NCI-H82 (cell line): Measurements from ENCODE around the gene UAP1.

ENCODE experiments used
- DNase-seq: peaks from one replicate; lab custom pipeline; 2025; lab: John Stamatoyannopoulos, UW

Gene UAP1

GRCh38 chr1:162561616-162562469 lies at the start of gene UAP1:
TSS of gene UAP1 (plus strand) at chr1:162561722. CDS start at chr1:162566069, 4,347 bp downstream.
- DNase-seq = peak; percentile 67

GRCh38 chr1:162527314-162527713 lies 34.2 kb upstream of the UAP1 start:
- DNase-seq = no peak

- no peak for DNase-seq
These were observed 31.1 kb upstream of the UAP1 start for GRCh38 chr1:162530307-162530987.

GRCh38 chr1:162530988-162531319 lies 30.6 kb upstream of the UAP1 start:
- DNase-seq = no peak

- no peak for DNase-seq
These were observed 26.0 kb upstream of the UAP1 start for GRCh38 chr1:162535501-162535900.

DNA sequence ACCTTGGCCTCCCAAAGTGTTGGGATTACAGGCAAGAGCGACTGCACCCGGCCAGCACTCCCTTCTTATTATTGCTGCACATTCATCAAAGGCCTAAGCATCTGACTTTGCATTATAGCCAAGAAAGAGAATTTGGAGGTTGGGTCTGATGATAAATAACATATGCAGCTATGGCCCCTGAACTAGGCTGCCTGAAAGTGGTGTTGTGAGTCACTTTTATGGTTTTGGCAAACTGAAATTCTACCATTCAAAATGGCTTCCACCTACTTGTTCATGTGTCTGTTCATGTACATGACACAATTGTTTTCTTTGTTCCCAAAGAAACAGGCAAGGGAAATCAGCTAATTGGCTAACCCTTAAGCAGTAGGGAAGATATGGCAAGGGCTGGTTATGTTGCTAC lies 25.0 kb upstream of the UAP1 start:
- no peak for DNase-seq

- DNase-seq = no peak
These were observed 24.3 kb upstream of the UAP1 start for GRCh38 chr1:162537216-162537615.

DNA sequence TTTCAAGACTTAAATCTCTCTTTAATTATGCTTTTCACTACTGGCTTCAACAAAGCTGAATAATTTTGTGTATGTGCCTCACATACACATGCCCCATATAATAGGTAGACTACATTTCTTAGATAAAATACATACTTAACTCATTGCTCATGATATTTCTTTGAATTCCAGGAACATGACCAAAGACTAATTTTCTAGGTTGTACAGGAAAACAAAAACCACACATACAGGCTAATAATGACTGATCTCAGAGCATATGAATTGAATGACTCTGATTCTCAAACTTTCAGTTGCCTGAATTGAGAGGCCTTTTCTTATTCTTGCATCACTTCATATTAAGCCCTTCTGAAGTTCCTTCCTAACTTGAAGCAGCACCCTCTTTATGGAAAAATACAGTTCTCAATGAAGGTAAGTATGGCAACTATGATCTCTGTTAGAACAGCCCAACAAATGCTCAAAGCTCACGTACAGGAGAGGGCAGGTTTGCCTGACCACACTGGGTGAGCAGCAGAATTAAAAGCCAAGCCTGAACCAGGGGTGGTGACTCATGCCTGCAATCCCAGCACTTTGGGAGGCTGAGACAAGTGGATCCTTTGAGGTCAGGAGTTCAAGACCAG lies 22.6 kb upstream of the UAP1 start:
- DNase-seq = no peak

GRCh38 chr1:162541619-162542141 lies 19.8 kb upstream of the UAP1 start:
- DNase-seq = no peak

GRCh38 chr1:162543228-162543627 lies 18.3 kb upstream of the UAP1 start:
- DNase-seq = no peak

- no peak for DNase-seq
These were observed 13.4 kb upstream of the UAP1 start for GRCh38 chr1:162548170-162548569.

GRCh38 chr1:162549001-162549400 lies 12.5 kb upstream of the UAP1 start:
- no peak for DNase-seq

DNA sequence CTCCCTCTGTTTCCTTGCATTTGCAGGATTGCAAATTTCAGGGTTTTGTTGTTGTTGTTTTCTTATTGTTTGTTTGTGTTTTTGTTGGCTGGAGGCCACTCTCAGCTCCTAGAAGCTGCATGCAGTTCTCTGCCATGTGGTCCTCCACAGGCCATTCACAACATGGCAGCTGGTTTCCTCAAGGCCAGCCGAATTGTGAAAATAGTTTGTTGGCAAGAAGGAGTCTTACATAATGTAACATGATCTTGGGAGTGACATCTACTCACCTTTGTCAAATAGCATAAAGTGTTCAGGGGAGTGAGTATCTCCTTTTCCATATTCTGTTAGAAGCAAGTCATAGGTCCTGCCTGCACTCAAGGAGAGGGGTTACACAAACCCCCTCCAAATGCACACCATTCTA lies 10.6 kb upstream of the UAP1 start:
- DNase-seq = no peak

DNA sequence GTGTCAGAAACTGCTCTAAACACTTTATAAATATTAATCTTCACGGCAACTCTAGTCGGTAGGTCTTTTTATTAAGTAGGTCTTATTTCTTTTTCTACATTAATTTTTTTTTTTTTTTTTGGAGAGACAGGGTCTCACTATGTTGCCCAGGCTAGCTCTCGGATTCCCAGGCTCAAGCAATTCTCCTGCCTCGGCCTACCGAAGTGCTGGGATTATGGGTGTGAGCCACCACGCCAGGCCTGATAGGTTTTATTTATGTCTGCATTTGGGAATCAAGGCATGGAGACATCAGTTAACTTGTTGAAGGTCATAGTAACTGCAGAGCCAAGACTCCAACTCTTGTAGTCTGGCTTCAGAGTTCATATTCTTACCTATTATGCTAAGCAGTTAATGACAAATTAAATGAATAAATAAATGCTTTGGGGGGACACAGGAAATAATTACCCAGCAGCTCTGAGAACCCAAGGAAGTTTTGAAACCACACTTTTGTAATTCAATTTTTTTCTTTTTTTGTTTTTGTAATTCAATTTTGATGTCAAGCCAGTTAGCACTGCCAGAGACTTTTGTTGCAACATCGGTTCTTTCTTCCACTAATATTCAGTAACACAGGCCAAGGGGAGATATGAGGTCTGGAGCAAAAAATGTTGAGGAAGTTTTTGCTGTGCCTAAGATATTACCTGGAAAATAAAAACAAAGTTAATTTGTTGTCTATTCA lies 9.4 kb upstream of the UAP1 start:
- no peak for DNase-seq

DNA sequence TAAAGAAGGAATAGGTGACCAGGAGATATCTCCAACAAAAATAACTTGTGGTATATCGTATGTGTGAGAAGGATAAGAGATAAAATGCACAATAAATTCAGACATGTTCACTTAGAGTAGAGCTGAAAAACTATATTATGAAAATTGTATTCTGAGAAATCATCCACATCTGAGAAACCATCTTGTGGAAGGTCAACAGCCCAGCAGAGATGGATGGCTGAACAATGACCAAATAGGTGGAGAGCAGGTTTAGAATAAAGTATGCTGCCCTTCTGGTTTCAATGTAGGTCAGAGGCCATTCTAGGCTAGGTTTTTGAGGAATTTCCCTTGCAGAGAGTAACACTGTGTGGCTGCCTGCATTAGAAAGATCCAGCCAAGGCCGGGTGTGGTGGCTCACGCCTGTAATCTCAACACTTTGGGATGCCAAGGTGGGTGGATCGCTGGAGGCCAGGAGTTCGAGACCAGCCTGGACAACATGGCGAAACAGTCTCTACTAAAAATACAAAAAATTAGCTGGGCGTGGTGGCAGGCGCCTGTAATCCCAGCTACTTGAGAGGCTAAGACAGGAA lies 8.8 kb upstream of the UAP1 start:
- DNase-seq = no peak

DNA sequence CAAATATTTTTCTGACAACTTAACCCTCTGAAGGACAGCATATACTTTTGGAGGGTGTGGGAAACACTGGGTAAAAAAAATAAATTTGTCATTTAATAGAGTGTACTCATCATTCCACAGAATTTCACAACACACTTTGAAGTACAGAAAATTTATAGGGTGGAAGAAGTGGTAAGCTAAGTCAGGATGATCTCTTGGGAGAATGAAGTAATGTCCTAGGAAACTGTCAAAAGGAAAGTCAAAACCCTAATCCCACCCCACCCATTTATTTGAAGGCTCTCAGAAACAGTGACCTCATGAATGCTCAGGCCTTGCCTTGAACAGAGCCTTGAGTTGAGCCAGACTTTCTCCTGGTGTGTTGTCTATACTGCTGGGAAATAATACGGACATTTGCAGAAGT lies 7.3 kb upstream of the UAP1 start:
- no peak for DNase-seq

- DNase-seq = no peak
These were observed 4.0 kb upstream of the UAP1 start for GRCh38 chr1:162557536-162557935.

DNA sequence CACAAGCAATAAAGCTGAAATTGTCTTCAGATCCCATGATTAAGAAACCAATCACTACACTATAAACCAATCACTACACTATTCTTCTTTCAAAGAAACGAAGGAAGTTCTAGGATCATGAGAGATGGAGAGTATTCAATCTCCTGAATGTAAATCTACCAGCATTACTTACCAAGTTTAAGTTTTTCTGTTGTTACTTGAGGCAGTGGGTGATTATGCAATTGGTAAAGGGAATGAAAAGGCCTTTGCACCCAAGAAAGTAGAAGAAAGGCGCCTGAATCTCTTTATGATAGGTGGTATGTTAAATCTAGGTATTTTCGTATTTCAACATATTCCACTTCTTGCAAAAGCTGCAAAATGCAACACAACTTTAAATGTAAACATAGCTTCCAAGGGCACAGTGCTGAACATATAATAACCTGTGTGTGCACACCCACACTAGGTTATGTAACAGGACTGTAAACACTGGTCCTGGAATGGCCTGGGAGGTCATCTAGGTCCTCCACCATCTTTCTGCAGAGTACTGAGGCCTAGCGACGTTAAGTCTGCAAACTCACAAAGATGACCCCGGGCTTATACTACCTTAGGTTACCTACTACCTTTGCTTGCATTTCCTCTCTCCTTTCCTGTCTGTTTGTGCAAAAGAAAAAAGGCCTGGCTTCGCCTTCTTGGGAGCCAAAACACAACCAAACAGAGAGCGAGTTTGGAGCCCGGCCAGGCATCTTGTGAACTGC lies 1.1 kb upstream of the UAP1 start:
- DNase-seq = peak; percentile 52

DNA sequence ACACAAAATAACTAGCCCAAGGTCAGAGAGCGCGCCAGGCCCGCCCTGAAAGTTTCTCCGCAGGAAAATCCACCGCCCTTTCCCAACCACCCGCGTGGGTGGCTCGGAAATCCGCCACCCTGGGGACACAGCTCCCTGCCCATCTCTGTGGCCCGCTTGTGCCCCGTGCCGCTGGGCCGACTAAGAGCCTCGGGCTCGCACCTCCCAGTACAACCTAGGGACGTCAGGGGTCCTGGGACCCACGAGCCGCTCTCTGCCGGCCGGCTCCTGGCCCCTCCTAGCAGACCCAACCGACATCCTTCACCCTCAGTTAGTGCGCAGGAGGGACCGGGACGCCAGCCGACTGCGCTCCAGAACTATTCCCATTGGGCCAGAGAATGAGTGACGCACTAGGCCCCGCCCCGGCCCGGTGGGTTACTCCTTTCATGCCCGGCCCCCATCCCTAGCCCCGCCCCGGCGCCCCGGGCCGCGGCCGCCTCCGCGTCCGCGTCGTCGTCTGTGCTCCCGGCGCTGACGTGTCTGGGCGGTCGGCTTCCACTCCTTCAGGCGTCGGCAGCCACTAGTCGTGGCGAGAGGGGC lies 396 bp upstream of the UAP1 start:
- peak; percentile 99 for DNase-seq

GRCh38 chr1:162562470-162562828 lies 927 bp downstream of the UAP1 start:
- DNase-seq = peak; percentile 65

DNA sequence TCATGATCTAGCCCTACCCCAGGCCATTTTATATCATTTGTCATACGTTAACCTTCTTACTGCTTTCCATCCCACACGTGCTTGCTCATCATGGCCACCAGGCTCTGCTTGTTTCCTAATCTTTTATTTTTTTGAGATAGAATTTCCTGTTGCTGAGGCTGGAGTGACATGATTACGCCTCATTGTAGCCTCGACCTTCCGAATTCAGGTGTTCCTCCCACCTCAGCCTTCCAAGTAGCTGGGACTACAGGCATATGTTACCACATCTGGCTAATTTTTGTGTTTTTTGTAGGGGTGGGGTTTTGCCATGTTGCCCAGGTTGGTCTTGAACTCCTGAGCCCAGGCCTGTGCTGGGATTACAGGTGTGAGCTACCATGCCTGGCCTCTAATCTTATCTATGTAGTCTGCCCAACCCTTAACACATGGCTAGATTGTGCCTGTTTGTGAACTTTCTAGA lies 3.3 kb downstream of the UAP1 start:
- no peak for DNase-seq
